Measurements from ENCODE around the gene TMEM178B.
"Not testable (repeated sequence)": the region's sequence is repeated elsewhere in the genome, so short reads cannot be mapped to it uniquely, and the experiment has no call there.

TMEM178B gene

GRCh38 chr7:141360803-141361202, 286.9 kb downstream of the TMEM178B start:
- no peak for DNase-seq

- no peak for DNase-seq
Observed at GRCh38 chr7:141361479-141361878, 287.6 kb downstream of the TMEM178B start.

- no peak for DNase-seq
Observed at GRCh38 chr7:141361960-141362359, 288.1 kb downstream of the TMEM178B start.

- no peak for DNase-seq
Observed at GRCh38 chr7:141362580-141363435, 288.9 kb downstream of the TMEM178B start.

GRCh38 chr7:141363748-141364147, 289.9 kb downstream of the TMEM178B start:
- no peak for DNase-seq

- no peak for DNase-seq
Observed at GRCh38 chr7:141366091-141366621, 292.3 kb downstream of the TMEM178B start.

- DNase-seq = no peak
Observed at GRCh38 chr7:141369422-141369821, 295.6 kb downstream of the TMEM178B start.

GRCh38 chr7:141370178-141370577, 296.3 kb downstream of the TMEM178B start:
- no peak for DNase-seq

GRCh38 chr7:141370650-141371049, 296.8 kb downstream of the TMEM178B start:
- DNase-seq = no peak

GRCh38 chr7:141374425-141374824, 300.6 kb downstream of the TMEM178B start:
- DNase-seq = no peak

GRCh38 chr7:141375442-141375841, 301.6 kb downstream of the TMEM178B start:
- DNase-seq = no peak

GRCh38 chr7:141377906-141378305, 304.0 kb downstream of the TMEM178B start:
- DNase-seq = no peak

- DNase-seq = no peak
Observed at GRCh38 chr7:141378405-141378804, 304.5 kb downstream of the TMEM178B start.

- DNase-seq = no peak
Observed at GRCh38 chr7:141381794-141382427, 308.0 kb downstream of the TMEM178B start.

- DNase-seq = not testable (repeated sequence)
Observed at GRCh38 chr7:141383356-141383755, 309.5 kb downstream of the TMEM178B start.

GRCh38 chr7:141386881-141387280, 313.0 kb downstream of the TMEM178B start:
- no peak for DNase-seq

GRCh38 chr7:141387521-141388217, 313.8 kb downstream of the TMEM178B start:
- no peak for DNase-seq

- DNase-seq = no peak
Observed at GRCh38 chr7:141389140-141389796, 315.4 kb downstream of the TMEM178B start.

GRCh38 chr7:141390339-141390738, 316.5 kb downstream of the TMEM178B start:
- no peak for DNase-seq

GRCh38 chr7:141393056-141393455, 319.2 kb downstream of the TMEM178B start:
- no peak for DNase-seq

- no peak for DNase-seq
Observed at GRCh38 chr7:141397236-141398163, 323.6 kb downstream of the TMEM178B start.

GRCh38 chr7:141400356-141400755, 326.5 kb downstream of the TMEM178B start:
- no peak for DNase-seq
